ENCODE results near the gene RUNX2.

RUNX2 gene

GRCh38 chr6:45518013-45518720, 190.0 kb downstream of the RUNX2 start:
- DNase-seq (ENCODE audit: low read depth) = no peak

GRCh38 chr6:45521226-45521625, 193.1 kb downstream of the RUNX2 start:
- DNase-seq (ENCODE audit: low read depth) = no peak

GRCh38 chr6:45522486-45522885, 194.4 kb downstream of the RUNX2 start:
- DNase-seq (ENCODE audit: low read depth) = no peak

- DNase-seq (ENCODE audit: low read depth) = no peak
Measured at GRCh38 chr6:45527210-45527609, 199.1 kb downstream of the RUNX2 start.

GRCh38 chr6:45531999-45532595, 204.0 kb downstream of the RUNX2 start:
- DNase-seq (ENCODE audit: low read depth) = no peak

- no peak for DNase-seq (ENCODE audit: low read depth)
Measured at GRCh38 chr6:45532721-45533210, 204.6 kb downstream of the RUNX2 start.

GRCh38 chr6:45533386-45533785, 205.3 kb downstream of the RUNX2 start:
- DNase-seq (ENCODE audit: low read depth) = no peak

- no peak for DNase-seq (ENCODE audit: low read depth)
Measured at GRCh38 chr6:45535933-45536332, 207.8 kb downstream of the RUNX2 start.

GRCh38 chr6:45537539-45537938, 209.4 kb downstream of the RUNX2 start:
- DNase-seq (ENCODE audit: low read depth) = no peak

- no peak for DNase-seq (ENCODE audit: low read depth)
Measured at GRCh38 chr6:45538641-45539547, 210.8 kb downstream of the RUNX2 start.

GRCh38 chr6:45540375-45540920, 212.3 kb downstream of the RUNX2 start:
- no peak for DNase-seq (ENCODE audit: low read depth)

GRCh38 chr6:45541934-45542333, 213.8 kb downstream of the RUNX2 start:
- no peak for DNase-seq (ENCODE audit: low read depth)

- no peak for DNase-seq (ENCODE audit: low read depth)
Measured at GRCh38 chr6:45543298-45544235, 215.4 kb downstream of the RUNX2 start.

- no peak for DNase-seq (ENCODE audit: low read depth)
Measured at GRCh38 chr6:45545416-45545815, 217.3 kb downstream of the RUNX2 start.

GRCh38 chr6:45548657-45549515, 220.8 kb downstream of the RUNX2 start:
- no peak for DNase-seq (ENCODE audit: low read depth)

GRCh38 chr6:45552536-45552935, 224.4 kb downstream of the RUNX2 start:
- no peak for DNase-seq (ENCODE audit: low read depth)

GRCh38 chr6:45553730-45554344, 225.7 kb downstream of the RUNX2 start:
- DNase-seq (ENCODE audit: low read depth) = no peak

GRCh38 chr6:45554591-45554990, 226.5 kb downstream of the RUNX2 start:
- DNase-seq (ENCODE audit: low read depth) = no peak

GRCh38 chr6:45555981-45556771, 228.0 kb downstream of the RUNX2 start:
- DNase-seq (ENCODE audit: low read depth) = no peak
